ENCODE results near the gene MAN2B2.

- TF ChIP-seq EP300 (IDR thresholded peaks at IDR 0.05), result no peak
- no peak for TF ChIP-seq POLR2A (IDR thresholded peaks at IDR 0.05; ENCODE audit: low read depth)
- TF ChIP-seq CTCF (IDR thresholded peaks at IDR 0.05), result no peak
- TF ChIP-seq POLR2AphosphoS5 (IDR thresholded peaks at IDR 0.05), result no peak
Observed at GRCh38 chr4:6557185-6557584, 17.8 kb upstream of the MAN2B2 start.
